HT-29 (cell line): ENCODE results near the gene PIPOX. TPM values are rescaled to one million over a fixed set of nuclear protein-coding genes. Genes with fewer than 3 reads are reported as not detected.
A peak's percentile ranks its signal among the peaks of the same experiment; 100 is the strongest.

Experiments
- DNase-seq: peaks from one replicate; pipeline ENCODE4 v3.0.0-alpha.2; 2015; ENCODE audit warnings: low spot score
- total RNA-seq: library from RNA; depleted of rRNA; stranded (reverse); fragments of >200 nt; shearing (Covaris generic); gene quantifications from 2 replicates; pipeline ENCODE4 v1.2.3, GENCODE V29; 2014

The PIPOX gene
- total RNA-seq, 1 experiment from 2014 or later = 2.2 TPM

- no peak for DNase-seq
Measured at GRCh38 chr17:29048440-29049368, 5.8 kb downstream of the PIPOX start.

GRCh38 chr17:29049541-29050145 is 6.7 kb downstream of the PIPOX start:
- DNase-seq = no peak

- no peak for DNase-seq
Measured at GRCh38 chr17:29050176-29050575, 7.2 kb downstream of the PIPOX start.

GRCh38 chr17:29051194-29051593 is 8.3 kb downstream of the PIPOX start:
- DNase-seq = no peak

GRCh38 chr17:29051731-29052130 is 8.8 kb downstream of the PIPOX start:
- no peak for DNase-seq

- DNase-seq = no peak
Measured at GRCh38 chr17:29054835-29055234, 11.9 kb downstream of the PIPOX start.

GRCh38 chr17:29057361-29057760 is 14.4 kb downstream of the PIPOX start:
- DNase-seq = no peak

- DNase-seq = no peak
Measured at GRCh38 chr17:29058391-29058790, 15.4 kb downstream of the PIPOX start.

- peak; percentile 55 for DNase-seq
Measured at GRCh38 chr17:29059281-29059680, 16.3 kb downstream of the PIPOX start.

GRCh38 chr17:29060475-29060874 is 17.5 kb downstream of the PIPOX start:
- no peak for DNase-seq

- DNase-seq = no peak
Measured at GRCh38 chr17:29061036-29061435, 18.1 kb downstream of the PIPOX start.

GRCh38 chr17:29062215-29062614 is 19.3 kb downstream of the PIPOX start:
- no peak for DNase-seq

GRCh38 chr17:29063992-29064391 is 21.1 kb downstream of the PIPOX start:
- no peak for DNase-seq

- DNase-seq = no peak
Measured at GRCh38 chr17:29066047-29066446, 23.1 kb downstream of the PIPOX start.

GRCh38 chr17:29066606-29067005 is 23.7 kb downstream of the PIPOX start:
- DNase-seq = no peak

- DNase-seq = no peak
Measured at GRCh38 chr17:29068818-29069217, 25.9 kb downstream of the PIPOX start.

- DNase-seq = peak; percentile 19
Measured at GRCh38 chr17:29069526-29070041, 26.6 kb downstream of the PIPOX start.

GRCh38 chr17:29070308-29070707 is 27.4 kb downstream of the PIPOX start:
- no peak for DNase-seq

GRCh38 chr17:29070781-29071180 is 27.8 kb downstream of the PIPOX start:
- DNase-seq = no peak

GRCh38 chr17:29071303-29071702 is 28.4 kb downstream of the PIPOX start:
- DNase-seq = no peak

- DNase-seq = no peak
Measured at GRCh38 chr17:29073045-29073444, 30.1 kb downstream of the PIPOX start.

GRCh38 chr17:29073520-29073919 is 30.6 kb downstream of the PIPOX start:
- DNase-seq = no peak

- DNase-seq = no peak
Measured at GRCh38 chr17:29074488-29074887, 31.5 kb downstream of the PIPOX start.
